Renal pelvis (tissue), 4 donors: ENCODE measurements around the gene MAML3. TPM values are rescaled to one million over a fixed set of nuclear protein-coding genes. Genes with fewer than 3 reads are reported as not detected.

ENCODE experiments used
- DNase-seq: peaks from one replicate; pipeline ENCODE4 v3.0.0-alpha.2; 2013
- polyA plus RNA-seq, 3 donors: library from polyadenylated mRNA; unstranded; fragments of 120-200 nt; gene quantifications; one replicate each; pipeline ENCODE4 v1.2.1, GENCODE V29; 2013; ENCODE audit not compliant: insufficient read length in 3 of 3

The MAML3 gene
- polyA plus RNA-seq, 3 donors = 17.5 to 20.3 (median 17.6) TPM

DNA sequence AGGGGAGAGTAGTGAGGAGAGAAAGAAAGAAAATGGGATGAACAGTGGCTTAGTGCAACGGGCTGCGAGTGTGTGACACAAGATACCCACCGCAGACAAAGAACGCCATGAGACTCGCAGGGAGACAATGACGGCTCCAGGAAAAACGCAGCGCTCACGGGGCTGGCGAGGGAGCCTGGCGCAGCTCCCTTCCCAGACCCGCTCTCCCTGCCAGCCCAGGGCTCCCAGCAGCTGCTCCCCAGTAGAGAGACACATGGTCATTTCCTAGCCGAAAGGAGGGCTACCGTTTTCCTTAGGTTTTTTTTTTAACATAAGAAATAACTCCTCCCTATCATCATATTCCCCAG lies 149.5 kb downstream of the MAML3 start:
- DNase-seq = peak; percentile 42

GRCh38 chr4:140003876-140004548 lies 150.0 kb downstream of the MAML3 start:
- no peak for DNase-seq

DNA sequence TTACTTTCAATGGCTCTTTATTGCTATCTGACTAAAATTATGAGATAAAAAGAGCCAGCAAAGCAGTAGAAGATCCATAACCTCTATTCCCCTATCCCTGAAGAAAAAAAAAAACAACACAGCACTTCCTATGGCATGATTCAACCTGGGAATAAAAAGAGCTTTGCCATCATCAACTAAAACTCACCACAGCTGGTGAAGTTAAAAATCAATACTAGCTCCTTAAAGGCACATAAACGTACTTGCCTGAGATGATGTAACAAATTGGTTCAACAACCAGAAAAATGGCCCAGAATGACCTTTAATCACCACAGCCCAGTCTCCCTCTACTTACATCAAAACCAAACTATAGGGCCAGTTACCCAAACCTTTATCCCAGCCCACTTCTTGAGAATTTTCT lies 153.8 kb downstream of the MAML3 start:
- DNase-seq = no peak

- DNase-seq = no peak
These were observed 164.9 kb downstream of the MAML3 start for GRCh38 chr4:139988863-139989765.

DNA sequence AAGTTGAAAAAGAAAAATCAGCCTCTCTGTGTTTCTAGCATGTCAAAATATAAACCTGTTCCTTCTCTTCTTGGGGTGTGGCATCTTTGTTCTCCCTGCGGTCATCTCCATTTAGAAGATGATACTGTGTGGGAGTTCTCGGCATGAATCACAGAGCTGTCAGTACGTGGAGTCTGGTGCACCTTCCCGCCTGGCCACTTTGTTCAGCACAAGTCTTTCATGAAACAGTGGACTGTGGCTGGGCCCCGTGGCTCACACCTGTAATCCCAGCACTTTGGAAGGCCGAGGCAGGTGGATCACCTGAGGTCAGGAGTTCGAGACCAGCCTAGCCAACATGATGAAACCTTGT lies 166.5 kb downstream of the MAML3 start:
- no peak for DNase-seq

GRCh38 chr4:139986689-139987501 lies 167.1 kb downstream of the MAML3 start:
- no peak for DNase-seq

DNA sequence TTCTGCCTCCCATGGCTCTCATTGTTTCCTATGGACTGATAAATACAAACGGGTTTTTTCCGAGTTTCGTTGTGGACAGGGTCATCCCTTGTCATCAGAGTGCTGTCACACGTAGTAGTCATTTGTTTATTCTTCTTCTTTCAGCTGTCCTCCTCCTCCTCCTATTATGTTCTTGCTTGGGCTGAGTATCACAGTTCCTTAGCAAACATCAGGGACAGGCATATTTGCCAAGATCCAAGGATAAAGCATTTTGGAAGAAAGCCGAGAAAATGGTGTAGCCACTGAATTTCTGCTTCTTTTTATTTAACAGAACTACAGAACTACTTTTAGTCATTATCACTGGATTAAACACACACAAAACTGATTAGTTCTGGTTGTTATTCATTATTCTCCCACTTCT lies 167.9 kb downstream of the MAML3 start:
- DNase-seq = no peak

DNA sequence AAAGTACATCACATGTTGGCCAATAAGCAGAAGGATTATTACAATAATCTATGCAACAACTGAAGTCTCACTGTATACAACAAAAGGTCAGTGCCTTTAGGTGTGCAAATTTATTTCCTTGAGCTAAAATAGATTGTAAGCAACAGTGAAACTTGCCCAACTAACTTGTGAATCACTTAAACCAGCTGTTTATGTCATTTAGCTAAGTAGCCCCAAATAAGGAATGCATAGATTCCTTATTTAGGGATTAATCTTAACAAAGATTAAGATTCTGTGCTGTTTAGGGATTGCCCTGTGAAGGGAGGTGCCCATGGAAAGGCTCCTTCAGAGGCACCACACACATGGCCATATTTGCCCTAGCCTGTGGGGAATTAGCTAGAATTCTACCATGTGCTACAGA lies 168.6 kb downstream of the MAML3 start:
- no peak for DNase-seq

DNA sequence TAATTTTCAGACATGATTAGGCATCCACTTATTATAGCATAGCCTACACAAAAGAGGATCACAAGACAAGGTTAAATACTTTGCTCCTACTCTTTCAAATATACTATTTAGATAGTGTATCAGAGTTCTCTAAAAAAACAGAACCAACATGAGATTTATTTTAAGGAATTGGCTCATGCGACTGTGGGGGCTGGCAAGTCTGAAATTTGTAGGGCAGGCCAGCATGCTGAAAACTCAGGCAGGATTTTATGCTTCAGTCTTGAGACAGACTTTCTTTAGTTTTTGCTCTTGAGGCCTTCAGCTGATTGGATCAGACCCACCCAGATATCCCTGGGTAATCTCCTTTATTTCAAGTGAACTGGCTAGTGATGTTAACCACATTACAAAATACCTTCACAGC lies 169.5 kb downstream of the MAML3 start:
- no peak for DNase-seq

DNA sequence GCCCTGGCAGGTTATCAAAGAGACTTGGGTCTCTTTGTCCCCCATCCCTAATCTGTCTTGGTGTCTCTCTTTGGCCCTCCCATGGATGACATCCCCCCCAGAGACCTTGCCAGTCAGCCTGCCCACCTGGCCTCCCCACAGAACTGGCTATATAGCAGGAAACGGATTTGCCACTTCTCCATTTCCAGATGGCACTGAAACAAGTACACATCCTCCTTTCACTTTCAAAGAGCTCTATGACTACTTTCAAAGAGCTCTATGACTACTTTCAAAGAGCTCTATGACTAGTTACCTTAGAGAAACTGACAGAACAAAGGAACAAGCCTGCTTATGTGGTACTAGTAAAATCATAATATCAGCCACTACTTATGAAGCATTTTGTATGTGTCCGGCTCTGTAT lies 175.3 kb downstream of the MAML3 start:
- no peak for DNase-seq

DNA sequence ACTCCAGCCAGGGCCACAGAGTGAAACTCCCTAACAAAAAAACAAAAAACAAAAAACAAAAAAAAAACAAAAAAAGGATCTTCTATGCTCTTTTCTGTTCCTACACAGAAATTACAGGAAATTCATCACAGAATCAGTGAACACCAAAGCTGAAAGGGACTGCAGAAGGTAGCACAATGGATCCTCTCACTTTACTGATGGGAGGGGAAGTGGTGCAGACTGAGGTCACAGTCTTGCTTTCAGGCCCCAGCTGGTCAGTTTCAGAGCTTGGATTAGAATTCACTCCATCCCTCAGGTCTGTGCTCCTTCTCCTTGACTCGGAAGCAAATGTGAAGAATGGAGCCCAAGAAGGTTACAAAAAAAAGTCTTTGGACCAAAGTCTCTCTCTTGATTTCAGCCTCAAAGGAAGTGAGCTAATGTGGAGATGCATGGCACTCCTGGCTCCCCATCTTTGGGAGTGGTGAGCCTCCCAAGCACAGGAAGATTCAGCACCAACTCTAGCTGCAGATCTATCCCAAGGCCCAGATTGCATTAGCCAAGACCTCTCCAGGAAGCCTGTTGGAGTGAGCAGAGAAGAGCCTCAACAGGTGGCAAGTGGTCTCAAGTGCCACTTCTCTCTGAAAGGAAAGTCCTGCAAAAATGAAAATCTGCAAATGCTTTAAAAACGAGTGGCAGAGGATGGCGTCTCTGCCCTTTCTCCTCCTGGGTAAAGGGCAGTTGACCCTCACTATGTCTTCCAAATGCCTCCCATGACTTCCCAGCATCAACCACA lies 176.0 kb downstream of the MAML3 start:
- no peak for DNase-seq

- DNase-seq = no peak
These were observed 178.1 kb downstream of the MAML3 start for GRCh38 chr4:139975830-139976272.

- DNase-seq = no peak
These were observed 180.4 kb downstream of the MAML3 start for GRCh38 chr4:139973616-139974015.

- DNase-seq = no peak
These were observed 181.0 kb downstream of the MAML3 start for GRCh38 chr4:139973015-139973414.

DNA sequence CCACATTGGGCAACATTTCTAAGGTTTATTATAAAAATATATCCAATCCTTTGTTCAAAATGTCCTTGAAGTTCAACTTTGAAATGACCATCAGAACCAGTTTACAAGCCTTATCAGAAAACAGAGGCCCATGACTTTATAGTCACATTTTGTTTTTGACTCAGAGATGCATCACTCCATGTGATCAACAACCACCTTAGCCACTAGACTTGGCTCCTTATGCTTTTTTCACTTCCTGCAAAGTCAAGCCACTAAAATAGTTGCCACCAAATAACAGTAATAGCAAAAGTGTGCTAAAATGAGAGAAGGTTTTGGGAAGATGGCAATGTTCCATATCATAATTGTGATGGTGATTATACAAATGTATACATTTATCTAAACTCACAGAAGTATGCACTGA lies 181.7 kb downstream of the MAML3 start:
- DNase-seq = no peak

GRCh38 chr4:139971111-139971510 lies 182.9 kb downstream of the MAML3 start:
- no peak for DNase-seq

GRCh38 chr4:139969635-139970266 lies 184.2 kb downstream of the MAML3 start:
- DNase-seq = no peak

DNA sequence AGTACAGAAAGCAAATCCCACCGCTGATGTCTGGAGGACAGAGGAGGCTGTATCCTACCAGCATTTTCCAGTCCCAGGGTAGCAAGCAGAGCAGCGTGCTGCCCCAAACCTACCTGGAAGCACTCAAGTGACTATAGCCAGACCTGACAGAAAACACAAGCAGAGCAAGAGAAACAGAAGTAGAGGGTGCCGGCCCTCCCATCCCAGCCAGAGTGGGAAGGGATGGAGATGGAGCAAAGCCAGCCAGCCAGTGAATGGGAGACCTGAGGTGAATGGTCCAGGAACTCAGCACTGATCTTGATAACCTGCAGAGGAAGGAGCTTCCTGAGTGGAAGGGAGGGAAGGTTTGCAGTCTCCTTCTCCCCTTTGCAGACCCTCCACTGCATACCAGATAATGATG lies 185.2 kb downstream of the MAML3 start:
- no peak for DNase-seq

GRCh38 chr4:139966383-139966782 lies 187.6 kb downstream of the MAML3 start:
- no peak for DNase-seq

- no peak for DNase-seq
These were observed 188.2 kb downstream of the MAML3 start for GRCh38 chr4:139965789-139966188.

DNA sequence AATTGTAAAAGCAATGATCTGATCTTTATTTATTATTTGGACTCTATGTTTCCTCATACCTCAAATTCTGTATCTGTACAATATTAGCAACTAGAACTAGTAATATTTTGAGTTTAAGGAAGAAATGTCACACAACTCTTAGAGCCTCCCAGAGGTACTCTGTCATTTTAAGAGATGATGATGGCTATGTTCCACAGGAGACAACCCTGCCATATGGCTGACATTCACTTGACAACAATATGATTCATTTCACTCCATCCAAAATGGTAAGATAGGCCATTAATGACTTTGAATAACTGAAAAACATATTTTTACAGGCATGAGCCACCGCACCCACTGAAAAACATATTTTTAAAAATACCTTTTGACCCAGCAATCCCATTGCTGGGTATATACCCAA lies 190.3 kb downstream of the MAML3 start:
- no peak for DNase-seq
